ENCODE measurements around the gene POLR2F.

DNA sequence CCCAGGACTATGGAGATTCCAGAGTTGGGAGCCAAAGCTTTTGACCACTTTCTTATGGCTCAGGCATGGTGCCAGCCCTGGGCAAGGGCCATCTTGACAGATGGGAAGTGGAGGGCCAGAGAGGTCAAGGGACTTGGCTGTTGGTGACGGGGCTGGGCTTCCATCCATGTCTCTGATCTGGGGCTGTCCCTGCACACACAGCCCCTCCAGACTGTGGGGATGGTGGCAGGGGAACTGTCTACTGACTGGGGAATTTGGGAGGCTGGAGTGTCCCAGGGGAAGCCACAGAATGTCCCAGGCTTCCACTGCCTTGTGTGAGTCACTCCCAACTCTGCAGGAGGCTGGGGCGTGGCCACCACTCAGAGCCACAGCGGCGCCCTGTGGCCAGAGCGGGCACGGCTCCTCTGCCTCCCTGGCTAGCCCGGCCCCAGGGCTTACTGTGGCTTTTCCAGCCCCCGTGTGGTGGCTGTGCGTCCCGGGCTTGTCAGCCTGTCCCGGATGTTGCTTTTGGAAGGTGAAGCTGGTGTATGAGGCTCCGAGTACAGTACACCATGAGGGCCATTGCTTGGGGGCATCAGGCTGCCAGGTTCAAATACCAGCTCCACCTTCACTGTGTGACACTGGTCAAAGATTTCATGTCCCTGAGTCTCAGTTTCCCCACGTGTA, 19.7 kb upstream of the POLR2F start:
- TF ChIP-seq, protein P1, sequence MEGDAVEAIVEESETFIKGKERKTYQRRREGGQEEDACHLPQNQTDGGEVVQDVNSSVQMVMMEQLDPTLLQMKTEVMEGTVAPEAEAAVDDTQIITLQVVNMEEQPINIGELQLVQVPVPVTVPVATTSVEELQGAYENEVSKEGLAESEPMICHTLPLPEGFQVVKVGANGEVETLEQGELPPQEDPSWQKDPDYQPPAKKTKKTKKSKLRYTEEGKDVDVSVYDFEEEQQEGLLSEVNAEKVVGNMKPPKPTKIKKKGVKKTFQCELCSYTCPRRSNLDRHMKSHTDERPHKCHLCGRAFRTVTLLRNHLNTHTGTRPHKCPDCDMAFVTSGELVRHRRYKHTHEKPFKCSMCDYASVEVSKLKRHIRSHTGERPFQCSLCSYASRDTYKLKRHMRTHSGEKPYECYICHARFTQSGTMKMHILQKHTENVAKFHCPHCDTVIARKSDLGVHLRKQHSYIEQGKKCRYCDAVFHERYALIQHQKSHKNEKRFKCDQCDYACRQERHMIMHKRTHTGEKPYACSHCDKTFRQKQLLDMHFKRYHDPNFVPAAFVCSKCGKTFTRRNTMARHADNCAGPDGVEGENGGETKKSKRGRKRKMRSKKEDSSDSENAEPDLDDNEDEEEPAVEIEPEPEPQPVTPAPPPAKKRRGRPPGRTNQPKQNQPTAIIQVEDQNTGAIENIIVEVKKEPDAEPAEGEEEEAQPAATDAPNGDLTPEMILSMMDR (IDR thresholded peaks at IDR 0.05) = peak; percentile 99
- no peak for TF ChIP-seq ZFX (IDR thresholded peaks at IDR 0.05; ENCODE audit: borderline replicate concordance)

All from 22Rv1 (cell line).